Measurements from ENCODE around the gene ALG10.
"Not testable (repeated sequence)": the region's sequence is repeated elsewhere in the genome, so short reads cannot be mapped to it uniquely, and the experiment has no call there.

ALG10 gene

DNA sequence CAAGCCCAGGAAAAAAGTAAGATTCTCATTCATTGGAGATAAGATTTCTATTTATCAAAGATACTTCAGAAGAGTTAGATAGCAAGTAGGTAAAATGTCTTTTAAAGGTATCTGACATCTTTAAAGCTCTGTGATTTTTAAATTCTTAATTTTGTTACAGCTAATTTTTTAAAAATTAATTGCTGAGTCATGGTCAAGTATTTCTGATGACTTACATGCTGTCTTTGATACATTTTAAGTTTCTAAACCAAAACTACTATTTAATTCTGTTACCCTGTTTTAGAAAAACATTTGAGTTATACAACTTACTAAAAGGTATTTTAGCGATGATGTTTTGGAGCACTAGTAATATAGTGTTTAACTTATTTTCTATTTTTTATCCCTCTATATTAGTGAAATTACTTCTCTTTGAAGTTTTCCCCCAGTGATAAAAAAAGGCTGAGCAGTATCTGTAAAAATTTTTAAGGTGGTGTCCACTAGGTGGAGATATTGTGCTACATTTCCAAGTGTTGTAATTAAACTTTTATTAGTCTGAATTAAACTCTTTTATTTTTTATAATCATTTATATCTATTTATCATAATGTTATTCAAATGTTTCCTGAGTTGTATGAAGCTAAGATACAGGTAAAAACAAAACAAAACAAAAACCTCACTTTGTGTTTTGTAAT is 11.5 kb downstream of the ALG10 start:
- Histone ChIP-seq H3K9me3 (ENCODE audit: control insufficient read depth, low read depth, low read length) (no peaks in the 10 kb centered on the region), H3K4me3 (ENCODE audit: low read length) (no peak overlapping the region), H3K27me3 (ENCODE audit: control insufficient read depth, insufficient read depth, low read length) (no peaks in the 10 kb centered on the region), H3K36me3 (ENCODE audit: control insufficient read depth, low read depth, low read length) (no peaks in the 10 kb centered on the region), H3K4me1 (ENCODE audit: control insufficient read depth, low read depth, low read length) (no peaks in the 10 kb centered on the region), H3K27ac (ENCODE audit: low read length) (no peak overlapping the region), H3K9ac (ENCODE audit: low read length) (no peak overlapping the region)

- not testable (repeated sequence) for H3K4me1 ChIP-seq (ENCODE audit: control insufficient read depth, low read depth, low read length); H3K9ac ChIP-seq (ENCODE audit: low read length); H3K36me3 ChIP-seq (ENCODE audit: control insufficient read depth, low read depth, low read length); H3K4me3 ChIP-seq (ENCODE audit: low read length); H3K9me3 ChIP-seq (ENCODE audit: control insufficient read depth, low read depth, low read length); H3K27ac ChIP-seq (ENCODE audit: low read length); H3K27me3 ChIP-seq (ENCODE audit: control insufficient read depth, insufficient read depth, low read length)
These were observed 16.1 kb downstream of the ALG10 start for GRCh38 chr12:34038357-34038756.

- H3K4me1 ChIP-seq (ENCODE audit: control insufficient read depth, low read depth, low read length): no peaks in the 10 kb centered on the region
- no peaks in the 10 kb centered on the region for H3K27me3 ChIP-seq (ENCODE audit: control insufficient read depth, insufficient read depth, low read length)
- H3K27ac ChIP-seq (ENCODE audit: low read length): no peak overlapping the region
- H3K9me3 ChIP-seq (ENCODE audit: control insufficient read depth, low read depth, low read length): peaks cover 34% of the 10 kb centered on the region
- no peak overlapping the region for H3K9ac ChIP-seq (ENCODE audit: low read length)
- no peaks in the 10 kb centered on the region for H3K36me3 ChIP-seq (ENCODE audit: control insufficient read depth, low read depth, low read length)
- no peak overlapping the region for H3K4me3 ChIP-seq (ENCODE audit: low read length)
These were observed 24.3 kb downstream of the ALG10 start for GRCh38 chr12:34046570-34046969.

- not testable (repeated sequence) for H3K4me1 ChIP-seq (ENCODE audit: control insufficient read depth, low read depth, low read length); H3K27me3 ChIP-seq (ENCODE audit: control insufficient read depth, insufficient read depth, low read length); H3K27ac ChIP-seq (ENCODE audit: low read length); H3K4me3 ChIP-seq (ENCODE audit: low read length); H3K36me3 ChIP-seq (ENCODE audit: control insufficient read depth, low read depth, low read length); H3K9ac ChIP-seq (ENCODE audit: low read length)
- H3K9me3 ChIP-seq (ENCODE audit: control insufficient read depth, low read depth, low read length): peaks cover 38% of the 10 kb centered on the region
These were observed 25.6 kb downstream of the ALG10 start for GRCh38 chr12:34047855-34048254.

DNA sequence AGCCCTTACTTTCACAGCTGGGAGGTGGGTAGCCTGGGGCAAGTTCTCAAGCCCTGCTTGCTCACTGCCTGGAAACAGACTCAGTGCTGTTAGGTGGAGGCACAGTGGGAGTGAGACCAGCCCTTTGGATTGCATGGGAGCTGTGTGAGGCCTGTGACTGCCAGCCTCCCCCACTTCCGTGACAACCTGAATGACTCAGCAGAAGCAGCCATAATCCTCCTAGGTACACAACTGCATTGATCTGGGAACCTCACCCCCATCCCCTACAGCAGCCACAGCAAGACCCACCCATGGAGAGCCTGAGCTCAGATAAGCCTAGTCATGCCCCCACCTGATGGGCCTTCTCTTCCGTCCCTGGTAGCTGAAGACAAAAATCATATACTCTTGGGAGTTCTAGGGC is 26.4 kb downstream of the ALG10 start:
- H3K36me3 ChIP-seq (ENCODE audit: control insufficient read depth, low read depth, low read length): no peaks in the 10 kb centered on the region
- no peak overlapping the region for H3K9ac ChIP-seq (ENCODE audit: low read length)
- H3K4me1 ChIP-seq (ENCODE audit: control insufficient read depth, low read depth, low read length): no peaks in the 10 kb centered on the region
- H3K9me3 ChIP-seq (ENCODE audit: control insufficient read depth, low read depth, low read length): peaks cover 38% of the 10 kb centered on the region
- H3K27ac ChIP-seq (ENCODE audit: low read length): no peak overlapping the region
- no peaks in the 10 kb centered on the region for H3K27me3 ChIP-seq (ENCODE audit: control insufficient read depth, insufficient read depth, low read length)
- H3K4me3 ChIP-seq (ENCODE audit: low read length): no peak overlapping the region

- no peak overlapping the region for H3K27ac ChIP-seq (ENCODE audit: low read length)
- H3K4me1 ChIP-seq (ENCODE audit: control insufficient read depth, low read depth, low read length): no peaks in the 10 kb centered on the region
- H3K36me3 ChIP-seq (ENCODE audit: control insufficient read depth, low read depth, low read length): no peaks in the 10 kb centered on the region
- no peak overlapping the region for H3K9ac ChIP-seq (ENCODE audit: low read length)
- H3K9me3 ChIP-seq (ENCODE audit: control insufficient read depth, low read depth, low read length): peaks cover 33% of the 10 kb centered on the region
- no peaks in the 10 kb centered on the region for H3K27me3 ChIP-seq (ENCODE audit: control insufficient read depth, insufficient read depth, low read length)
- no peak overlapping the region for H3K4me3 ChIP-seq (ENCODE audit: low read length)
These were observed 29.2 kb downstream of the ALG10 start for GRCh38 chr12:34051486-34051885.

- H3K27ac ChIP-seq (ENCODE audit: low read length): no peak overlapping the region
- H3K4me3 ChIP-seq (ENCODE audit: low read length): no peak overlapping the region
- no peak overlapping the region for H3K9ac ChIP-seq (ENCODE audit: low read length)
- H3K9me3 ChIP-seq (ENCODE audit: control insufficient read depth, low read depth, low read length): peaks cover 21% of the 10 kb centered on the region
- no peaks in the 10 kb centered on the region for H3K4me1 ChIP-seq (ENCODE audit: control insufficient read depth, low read depth, low read length)
- H3K27me3 ChIP-seq (ENCODE audit: control insufficient read depth, insufficient read depth, low read length): no peaks in the 10 kb centered on the region
- H3K36me3 ChIP-seq (ENCODE audit: control insufficient read depth, low read depth, low read length): no peaks in the 10 kb centered on the region
These were observed 32.6 kb downstream of the ALG10 start for GRCh38 chr12:34054938-34055337.
